ENCODE data around the gene RHOT2. TPM values are rescaled to one million over a fixed set of nuclear protein-coding genes. Genes with fewer than 3 reads are reported as not detected.
A peak's percentile ranks its signal among the peaks of the same experiment; 100 is the strongest.

Gene RHOT2
- total RNA-seq, 1 donor from 2014 or later: 90.3 TPM

DNA sequence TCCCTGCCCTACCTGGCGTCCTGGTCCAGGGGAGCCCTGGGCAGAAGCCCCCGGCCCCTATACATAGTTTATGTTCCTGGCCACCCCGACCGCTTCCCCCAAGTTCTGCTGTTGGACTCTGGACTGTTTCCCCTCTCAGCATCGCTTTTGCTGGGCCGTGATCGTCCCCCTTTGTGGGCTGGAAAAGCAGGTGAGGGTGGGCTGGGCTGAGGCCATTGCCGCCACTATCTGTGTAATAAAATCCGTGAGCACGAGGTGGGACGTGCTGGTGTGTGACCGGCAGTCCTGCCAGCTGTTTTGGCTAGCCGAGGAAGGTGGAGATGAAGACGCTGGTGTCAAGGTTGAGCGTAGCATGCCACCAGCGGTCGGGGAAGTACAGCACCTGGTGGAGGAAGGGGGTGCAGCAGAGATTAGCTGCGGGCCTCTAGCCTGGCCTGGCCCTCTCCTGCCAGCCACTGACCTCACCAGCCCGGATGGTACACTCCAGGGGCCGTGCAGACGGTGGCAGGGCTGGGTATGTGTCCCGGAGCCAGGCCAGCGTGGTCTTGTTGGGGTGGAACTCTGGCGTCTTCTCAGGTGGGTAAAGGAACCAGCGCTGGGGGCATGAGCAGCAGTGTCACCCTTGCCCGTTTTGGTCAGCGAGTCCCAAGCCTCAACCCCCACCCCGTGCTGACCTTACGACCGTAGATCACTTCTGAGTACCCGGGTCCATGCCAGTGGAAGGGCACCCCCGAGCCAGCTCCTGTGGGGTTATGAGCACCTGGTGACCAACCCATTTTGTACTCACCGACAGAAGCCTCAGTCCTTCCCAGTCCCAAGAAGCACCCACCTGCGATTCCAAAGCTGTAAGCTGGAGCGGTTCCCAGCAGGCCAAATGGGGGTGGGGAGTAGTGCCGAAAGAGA, 14.8 kb downstream of the RHOT2 start:
- no peak for DNase-seq

DNA sequence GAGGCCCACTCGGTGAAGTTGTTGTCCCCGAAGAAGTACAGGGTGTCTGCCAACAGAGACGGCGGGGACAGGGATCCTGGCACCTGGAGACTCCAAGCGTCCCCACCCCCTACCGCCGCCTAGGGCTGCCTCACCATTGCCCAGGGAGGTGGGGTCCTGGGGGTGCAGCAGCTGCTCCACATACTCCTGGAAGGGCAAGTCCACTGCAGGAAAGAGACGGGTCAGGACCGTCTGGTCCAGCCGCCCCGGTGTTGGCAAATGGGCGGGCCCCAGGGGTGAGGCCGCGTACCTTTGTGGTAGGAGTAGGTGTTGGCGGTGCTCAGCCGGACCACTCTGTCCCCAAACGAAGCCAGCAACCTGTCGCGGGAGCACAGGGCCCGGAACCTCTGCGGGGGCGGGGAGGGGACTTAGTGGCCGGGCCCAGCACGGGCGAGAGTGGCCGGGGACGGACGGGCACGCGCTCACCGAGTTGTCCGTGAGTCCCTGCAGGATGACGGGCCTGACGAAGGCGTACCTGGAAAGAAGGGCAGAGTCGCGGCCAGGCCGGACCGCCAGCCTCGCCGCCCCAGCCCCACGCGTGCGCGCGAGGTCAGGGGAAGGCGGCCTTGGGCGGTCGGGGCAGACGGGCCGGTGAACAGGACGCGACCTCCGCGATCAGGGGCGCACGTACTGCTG, 15.6 kb downstream of the RHOT2 start:
- TF ChIP-seq CTCF (IDR thresholded peaks at IDR 0.05; ENCODE audit: borderline replicate concordance): no peak
- peak overlapping the region; percentile 79 for H3K4me3 ChIP-seq
- no peak for DNase-seq
- peak overlapping the region; percentile 85 for H3K27ac ChIP-seq (replicated peaks)
- intact Hi-C loops (cut with micrococcal nuclease): no loop called here
- peaks cover 35% of the 10 kb centered on the region for H3K36me3 ChIP-seq
- H3K4me1 ChIP-seq: peaks cover 73% of the 10 kb centered on the region
- H3K9me3 ChIP-seq (replicated peaks): no peaks in the 10 kb centered on the region
- H3K27me3 ChIP-seq (ENCODE audit: low read depth): no peaks in the 10 kb centered on the region

More for the DNA sequence above, 14.8 kb downstream of the RHOT2 start:
- no peak for TF ChIP-seq CTCF (IDR thresholded peaks at IDR 0.05; ENCODE audit: borderline replicate concordance)
- H3K9me3 ChIP-seq (replicated peaks): no peaks in the 10 kb centered on the region
- H3K4me3 ChIP-seq: peak overlapping the region; percentile 88
- intact Hi-C loops (cut with micrococcal nuclease): no loop called here
- peaks cover 4% of the 10 kb centered on the region for H3K27me3 ChIP-seq (ENCODE audit: low read depth)
- H3K27ac ChIP-seq (replicated peaks): peak overlapping the region; percentile 85
- H3K4me1 ChIP-seq: peaks cover 71% of the 10 kb centered on the region
- H3K36me3 ChIP-seq: peaks cover 33% of the 10 kb centered on the region

- Histone ChIP-seq H3K27me3 (ENCODE audit: low read depth) (no peaks in the 10 kb centered on the region), H3K36me3 (peaks cover 35% of the 10 kb centered on the region), H3K4me1 (peaks cover 73% of the 10 kb centered on the region), H3K27ac (replicated peaks) (peak within 1 kb of the TSS; percentile 85), H3K4me3 (peak within 1 kb of the TSS; percentile 79), H3K9me3 (replicated peaks) (no peaks in the 10 kb centered on the region)
- intact Hi-C loops (cut with micrococcal nuclease): no loop called here
- DNase-seq: peak; percentile 98
- no peak for TF ChIP-seq CTCF (IDR thresholded peaks at IDR 0.05; ENCODE audit: borderline replicate concordance)
Observed at GRCh38 chr16:684071-684794, 16.3 kb downstream of the RHOT2 start, which contains the start of gene JMJD8. JMJD8 (minus strand) TSS chr16:684334; CDS start chr16:684319, 15 bp downstream.

- intact Hi-C loops (cut with micrococcal nuclease): no loop called here
- peaks cover 35% of the 10 kb centered on the region for H3K36me3 ChIP-seq
- H3K9me3 ChIP-seq (replicated peaks): no peaks in the 10 kb centered on the region
- H3K27me3 ChIP-seq (ENCODE audit: low read depth): no peaks in the 10 kb centered on the region
- peaks cover 75% of the 10 kb centered on the region for H3K4me1 ChIP-seq
- H3K27ac ChIP-seq (replicated peaks): peak overlapping the region; percentile 85
- H3K4me3 ChIP-seq: peak overlapping the region; percentile 79
- no peak for DNase-seq
- TF ChIP-seq CTCF (IDR thresholded peaks at IDR 0.05; ENCODE audit: borderline replicate concordance): no peak
Observed at GRCh38 chr16:684961-685696, 17.2 kb downstream of the RHOT2 start.

DNA sequence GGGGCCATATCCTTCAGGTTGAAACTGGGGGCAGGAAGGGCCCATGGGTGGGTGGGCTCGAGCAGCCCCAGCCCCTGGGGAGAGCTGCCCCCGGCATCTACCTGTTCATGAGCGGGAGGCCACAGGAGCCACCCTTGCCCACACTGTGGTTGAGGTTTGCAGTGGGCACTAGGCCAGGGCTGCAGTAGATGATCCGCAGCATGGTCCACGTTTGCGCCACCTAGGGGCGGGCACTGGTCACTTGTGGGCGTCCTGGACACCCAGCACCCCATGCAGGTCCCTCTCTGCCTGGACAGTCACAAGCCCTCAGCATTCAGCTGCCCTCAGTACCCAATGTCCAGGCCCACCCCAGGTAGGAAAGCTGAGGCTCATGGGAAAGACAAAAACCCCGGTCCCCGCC, 18.0 kb downstream of the RHOT2 start:
- intact Hi-C loops (cut with micrococcal nuclease): no loop called here

More for the DNA sequence above, 18.0 kb downstream of the RHOT2 start:
- H3K36me3 ChIP-seq: peaks cover 35% of the 10 kb centered on the region
- DNase-seq: no peak
- peak; percentile 45 for TF ChIP-seq CTCF (IDR thresholded peaks at IDR 0.05; ENCODE audit: borderline replicate concordance)
- H3K27me3 ChIP-seq (ENCODE audit: low read depth): no peaks in the 10 kb centered on the region
- H3K4me1 ChIP-seq: peaks cover 75% of the 10 kb centered on the region
- no peak overlapping the region for H3K4me3 ChIP-seq
- H3K27ac ChIP-seq (replicated peaks): no peak overlapping the region
- no peaks in the 10 kb centered on the region for H3K9me3 ChIP-seq (replicated peaks)

All from left ventricle myocardium inferior (tissue), 1 donor.